Ascending aorta (tissue), 2 donors: Measurements from ENCODE around the gene DENND5B. TPM values are rescaled to one million over a fixed set of nuclear protein-coding genes. Genes with fewer than 3 reads are reported as not detected.

Experiments used
- DNase-seq, 2 donors: peaks; one replicate each; pipeline ENCODE4 v3.0.0-alpha.2; 2019; ENCODE audit warnings: low spot score in 2 of 2
- H3K27ac ChIP-seq, 2 donors: fragments of 200-600 bp; sonication (generic); one replicate each; pipeline ENCODE4 v1.5.1; 2016 to 2017; ENCODE audit warnings: mild to moderate bottlenecking in 1 of 2
- H3K27me3 ChIP-seq: fragments of 200-600 bp; sonication (generic); one replicate; pipeline ENCODE4 v1.5.1; 2017
- H3K36me3 ChIP-seq, 2 donors: fragments of 200-600 bp; sonication (generic); one replicate each; pipeline ENCODE4 v1.5.1; 2016
- H3K4me1 ChIP-seq, 2 donors: fragments of 200-600 bp; sonication (generic); one replicate each; pipeline ENCODE4 v1.5.1; 2016 to 2017; ENCODE audit warnings: mild to moderate bottlenecking in 1 of 2
- H3K4me3 ChIP-seq, 2 donors: fragments of 200-600 bp; sonication (generic); one replicate each; pipeline ENCODE4 v1.5.1; 2016 to 2017; ENCODE audit warnings: mild to moderate bottlenecking in 1 of 2
- H3K9me3 ChIP-seq, 2 donors: fragments of 200-600 bp; sonication (generic); one replicate each; pipeline ENCODE4 v1.5.1; 2016
- CTCF ChIP-seq, 3 experiments: fragments of 200-600 bp in 2 of 3; fragments of 450-650 bp in 1 of 3; sonication (generic) in 2 of 3; IDR thresholded peaks; one replicate each; pipeline ENCODE4 v1.5.1; 2016 to 2019; ENCODE audit warnings: antibody characterized with exemption in 3 of 3, mild to moderate bottlenecking in 1 of 3, moderate library complexity in 1 of 3
- intact Hi-C: fragments of 100-400 bp; cut with DNase I; formaldehyde crosslinking; loops from one replicate; pipeline ENCODE4 v1.15.1; 2023
- total RNA-seq: library from RNA; depleted of rRNA; stranded (reverse); fragments of >200 nt; gene quantifications from one replicate; pipeline ENCODE4 v1.1.0, GENCODE V29; 2016

Gene DENND5B
- total RNA-seq, 1 donor from 2014 or later = 4.7 TPM

DNA sequence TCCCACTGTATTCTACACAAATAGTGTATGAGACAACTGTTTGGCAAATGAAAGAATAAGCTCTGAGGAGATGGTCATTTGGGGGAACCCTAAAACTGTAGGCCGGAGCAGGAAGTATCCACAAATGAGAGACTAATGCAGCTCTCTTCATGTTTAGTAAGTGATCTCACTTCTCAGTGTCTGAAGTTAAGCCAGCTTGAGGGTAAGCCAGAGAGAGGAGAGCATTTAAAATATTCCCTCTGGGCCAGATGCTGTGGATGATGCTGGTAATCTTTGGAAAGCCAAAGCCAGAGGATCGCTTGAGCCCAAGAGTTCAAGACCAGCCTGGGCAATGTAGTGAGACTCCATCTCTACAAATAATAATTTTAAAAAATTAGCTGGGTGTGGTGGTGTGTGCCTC, 134.4 kb downstream of the DENND5B start:
- intact Hi-C loops = loop anchor here (2.0 kb wide), 1 partner anchor 134 kb away; the partner anchor contains the start of gene DENND5B

GRCh38 chr12:31444736-31445135, 146.2 kb downstream of the DENND5B start:
- H3K27me3 ChIP-seq = no peaks in the 10 kb centered on the region
- intact Hi-C loops = no loop called here
- DNase-seq = no peak
- no peak overlapping the region for H3K4me3 ChIP-seq
- no peaks in the 10 kb centered on the region for H3K9me3 ChIP-seq
- no peaks in the 10 kb centered on the region for H3K4me1 ChIP-seq
- TF ChIP-seq CTCF (IDR thresholded peaks at IDR 0.05) = no peak
- H3K27ac ChIP-seq = no peak overlapping the region
- H3K36me3 ChIP-seq = peaks cover 6 to 13% of the 10 kb centered on the region in 2 donors

More for the DNA sequence above, 134.4 kb downstream of the DENND5B start:
- no peak for DNase-seq
- no peaks in the 10 kb centered on the region for H3K27me3 ChIP-seq
- no peaks in the 10 kb centered on the region for H3K9me3 ChIP-seq
- peak overlapping the region; percentile 39 to 44 for H3K27ac ChIP-seq
- TF ChIP-seq CTCF (IDR thresholded peaks at IDR 0.05) = no peak
- no peak overlapping the region for H3K4me3 ChIP-seq
- H3K4me1 ChIP-seq = peaks cover 0 to 4% of the 10 kb centered on the region in 2 donors
- H3K36me3 ChIP-seq = peaks cover 0 to 3% of the 10 kb centered on the region in 2 donors

GRCh38 chr12:31440586-31440985, 150.3 kb downstream of the DENND5B start:
- H3K4me3 ChIP-seq = no peak overlapping the region
- intact Hi-C loops = no loop called here
- TF ChIP-seq CTCF (IDR thresholded peaks at IDR 0.05) = no peak
- no peaks in the 10 kb centered on the region for H3K9me3 ChIP-seq
- no peaks in the 10 kb centered on the region for H3K27me3 ChIP-seq
- H3K4me1 ChIP-seq = no peaks in the 10 kb centered on the region
- DNase-seq = no peak
- H3K36me3 ChIP-seq = peaks cover 0 to 11% of the 10 kb centered on the region in 2 donors
- no peak overlapping the region for H3K27ac ChIP-seq

DNA sequence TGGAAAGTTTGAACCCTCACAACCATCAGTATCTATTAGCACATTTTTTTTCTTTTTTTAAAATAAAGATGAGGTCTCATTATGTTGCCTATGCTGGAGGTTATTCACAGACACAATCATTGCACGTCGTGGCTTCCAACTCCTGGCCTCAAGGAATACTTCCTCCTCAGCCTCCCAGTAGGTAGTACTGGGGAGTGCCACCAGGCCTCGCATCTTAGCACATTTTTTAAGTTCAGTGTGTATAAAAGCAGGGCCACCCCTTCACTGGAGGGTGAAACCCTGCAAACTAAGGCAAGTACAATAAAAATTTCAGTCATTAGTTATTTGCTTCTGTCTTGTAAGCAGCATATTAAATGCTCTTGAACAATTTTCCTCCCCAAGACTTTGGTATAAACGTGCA, 150.8 kb downstream of the DENND5B start:
- DNase-seq = no peak
- no peak for TF ChIP-seq CTCF (IDR thresholded peaks at IDR 0.05)
- H3K9me3 ChIP-seq = no peaks in the 10 kb centered on the region
- intact Hi-C loops = no loop called here
- no peak overlapping the region for H3K27ac ChIP-seq
- H3K4me1 ChIP-seq = no peaks in the 10 kb centered on the region
- no peak overlapping the region for H3K4me3 ChIP-seq
- H3K36me3 ChIP-seq = peaks cover 0 to 9% of the 10 kb centered on the region in 2 donors
- no peaks in the 10 kb centered on the region for H3K27me3 ChIP-seq

DNA sequence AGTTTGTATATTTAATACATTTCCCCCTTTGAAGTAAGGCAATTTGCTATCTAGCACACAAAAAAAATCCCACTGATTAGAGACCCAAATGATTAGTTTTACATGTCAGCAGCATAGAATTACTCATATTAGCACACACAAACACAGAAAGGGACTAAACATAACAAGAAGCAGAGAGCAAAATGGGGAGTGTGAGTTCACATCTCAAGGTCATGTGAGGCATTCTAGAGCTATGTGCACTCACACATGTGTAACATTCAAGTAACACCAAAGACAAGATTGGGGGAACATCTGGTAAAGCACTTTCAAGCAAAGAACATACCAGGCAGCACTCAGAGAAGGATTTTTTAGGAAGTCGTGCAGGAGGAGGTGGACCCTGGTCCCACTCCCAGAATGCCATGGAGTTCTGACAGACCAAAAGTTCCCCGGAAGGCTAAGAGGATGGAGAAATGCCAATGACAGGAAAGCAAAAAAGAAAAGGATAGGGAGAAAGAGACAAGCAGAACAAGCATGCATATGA, 159.2 kb downstream of the DENND5B start:
- H3K36me3 ChIP-seq = peaks cover 0 to 2% of the 10 kb centered on the region in 2 donors
- no peaks in the 10 kb centered on the region for H3K27me3 ChIP-seq
- no peak for DNase-seq
- H3K9me3 ChIP-seq = no peaks in the 10 kb centered on the region
- no peak overlapping the region for H3K4me3 ChIP-seq
- no peak overlapping the region for H3K27ac ChIP-seq
- no peaks in the 10 kb centered on the region for H3K4me1 ChIP-seq
- intact Hi-C loops = no loop called here
- no peak for TF ChIP-seq CTCF (IDR thresholded peaks at IDR 0.05)

DNA sequence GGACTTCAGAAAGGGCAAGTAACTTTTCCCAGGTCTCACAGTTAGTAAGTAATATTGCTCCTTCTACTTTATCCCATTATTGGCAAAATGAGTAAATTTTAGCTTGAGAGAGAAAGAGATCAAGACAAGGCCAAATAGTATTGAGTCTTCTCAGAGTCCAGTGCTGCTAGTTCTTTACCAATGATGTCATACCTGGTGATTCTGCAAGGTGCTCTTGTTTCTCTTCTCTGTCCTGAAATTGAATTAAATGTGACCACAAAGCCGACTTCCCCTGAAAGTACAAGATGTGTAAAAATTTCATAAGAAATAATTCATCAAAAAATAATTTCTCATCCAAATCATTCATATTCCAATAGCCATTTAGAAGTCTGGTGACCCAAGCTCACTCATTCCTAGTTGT, 167.5 kb downstream of the DENND5B start:
- Histone ChIP-seq H3K9me3 (no peaks in the 10 kb centered on the region), H3K4me3 (no peak overlapping the region), H3K27ac (no peak overlapping the region), H3K36me3 (peaks cover 0 to 31% of the 10 kb centered on the region in 2 donors), H3K27me3 (no peaks in the 10 kb centered on the region), H3K4me1 (no peaks in the 10 kb centered on the region)
- intact Hi-C loops = no loop called here
- DNase-seq = no peak
- TF ChIP-seq CTCF (IDR thresholded peaks at IDR 0.05) = no peak
